CD4-positive, alpha-beta T cell (primary cell): ENCODE results near the gene CWC25. TPM values are rescaled to one million over a fixed set of nuclear protein-coding genes. Genes with fewer than 3 reads are reported as not detected.

Experiments used
- ATAC-seq: fragments of 200-7000 bp; cut with Tn5 transposase; one replicate; pipeline ENCODE4 v1.10.0; 2022; ENCODE audit warnings: mild to moderate bottlenecking; ENCODE audit not compliant: poor library complexity
- CTCF ChIA-PET: fragments of 350-600 bp; sonication (Branson Sonifier 250); formaldehyde crosslinking; loops from one replicate; lab custom pipeline; 2021; ENCODE audit warnings: antibody characterized with exemption, inconsistent platforms; lab: Charles Lee
- POLR2A ChIA-PET: fragments of 350-600 bp; sonication (Branson Sonifier 250); formaldehyde crosslinking; loops from one replicate; lab custom pipeline; 2021; ENCODE audit warnings: antibody characterized with exemption, inconsistent platforms; lab: Charles Lee
- DNase-seq, 14 experiments: peaks; one replicate each; pipeline ENCODE4 v3.0.0-alpha.2; 2013 to 2020; ENCODE audit warnings: mixed read lengths in 2 of 14
- H3K27ac ChIP-seq, 2 donors: one replicate each; pipeline versions ENCODE4 v1.5.1 to v1.7.0; 2013; ENCODE audit warnings: low read length in 2 of 2, low read depth in 1 of 2, mild to moderate bottlenecking in 1 of 2
- H3K27me3 ChIP-seq, 2 experiments: 1 replicate in 1 of 2; 2 replicates in 1 of 2; pipeline versions ENCODE4 v1.6.1 to v1.7.0; 2013; ENCODE audit warnings: low read length in 2 of 2, control low read depth in 1 of 2, mild to moderate bottlenecking in 1 of 2, moderate library complexity in 1 of 2; ENCODE audit not compliant: insufficient read depth in 2 of 2, control insufficient read depth in 1 of 2
- H3K36me3 ChIP-seq: one replicate; pipeline ENCODE4 v1.6.1; 2013; ENCODE audit warnings: low read length, control low read depth; ENCODE audit not compliant: insufficient read depth
- H3K4me1 ChIP-seq: one replicate; pipeline ENCODE4 v1.6.1; 2013; ENCODE audit warnings: low read length, control low read depth; ENCODE audit not compliant: insufficient read depth
- H3K4me3 ChIP-seq: one replicate; pipeline ENCODE4 v1.5.1; 2013; ENCODE audit warnings: mild to moderate bottlenecking, low read length, moderate library complexity
- H3K9me3 ChIP-seq, 2 experiments: 1 replicate in 1 of 2; 2 replicates in 1 of 2; pipeline versions ENCODE4 v1.6.1 to v1.7.0; 2013; ENCODE audit warnings: low read length in 2 of 2, mild to moderate bottlenecking in 2 of 2, control low read depth in 1 of 2, moderate library complexity in 1 of 2; ENCODE audit not compliant: control insufficient read depth in 1 of 2, insufficient read depth in 1 of 2
- H3K27ac Mint-ChIP-seq: one replicate; pipeline ENCODE4 v1.8.0; 2020; ENCODE audit warnings: mixed read lengths
- H3K27me3 Mint-ChIP-seq: one replicate; pipeline ENCODE4 v1.8.0; 2021; ENCODE audit warnings: mixed read lengths
- H3K36me3 Mint-ChIP-seq: one replicate; pipeline ENCODE4 v1.8.0; 2021; ENCODE audit warnings: low read depth, mixed read lengths
- H3K4me1 Mint-ChIP-seq: one replicate; pipeline ENCODE4 v1.8.0; 2021; ENCODE audit warnings: low read depth, mixed read lengths
- H3K4me3 Mint-ChIP-seq: one replicate; pipeline ENCODE4 v1.8.0; 2020; ENCODE audit warnings: mild to moderate bottlenecking, mixed read lengths
- H3K9me3 Mint-ChIP-seq: one replicate; pipeline ENCODE4 v1.8.0; 2020; ENCODE audit warnings: mixed read lengths
- CTCF ChIP-seq: fragments of 200-600 bp; IDR thresholded peaks from one replicate; pipeline ENCODE4 v1.8.0; 2022; ENCODE audit warnings: antibody characterized with exemption, mild to moderate bottlenecking
- intact Hi-C, 2 experiments: fragments of 100-400 bp; cut with DNase I in 1 of 2; cut with micrococcal nuclease in 1 of 2; formaldehyde crosslinking; loops; one replicate each; pipeline versions ENCODE4 v1.15.1 to v1.9.0; 2023 to 2025; cut with DNase I, micrococcal nuclease
- total RNA-seq, 174 experiments: library from RNA in 2 of 174; stranded (reverse) in 2 of 174; gene quantifications; one replicate each; pipeline ENCODE4 v1.2.3 and lab custom pipeline; 2021 to 2026

The CWC25 gene
- total RNA-seq, 2 experiments from 2014 or later, result 63.0 to 63.3 TPM

GRCh38 chr17:38848939-38849605 is 24.0 kb upstream of the CWC25 start:
- no peak for TF ChIP-seq CTCF
- Histone ChIP-seq H3K9me3 (no peaks in the 10 kb centered on the region), H3K27ac (no peak overlapping the region), H3K27me3 (no peaks in the 10 kb centered on the region), H3K4me3 (no peak overlapping the region), H3K36me3 (peaks cover 61% of the 10 kb centered on the region), H3K4me1 (peaks cover 21% of the 10 kb centered on the region)
- intact Hi-C loops, result no loop called here
- H3K4me3 Mint-ChIP-seq, result no peak overlapping the region
- no peak overlapping the region for H3K27ac Mint-ChIP-seq
- peaks cover 39% of the 10 kb centered on the region for H3K4me1 Mint-ChIP-seq
- ATAC-seq (no peak), DNase-seq (no peak)
- no peaks in the 10 kb centered on the region for H3K9me3 Mint-ChIP-seq
- CTCF ChIA-PET, result interaction anchor here (0.6 kb wide), 1 partner anchor 120 kb away, joined by 3 read pairs; no protein-coding TSS in a partner anchor
- peaks cover 67% of the 10 kb centered on the region for H3K36me3 Mint-ChIP-seq
- POLR2A ChIA-PET, result interaction anchor here (0.9 kb wide), 1 partner anchor 20 kb away, joined by 7 read pairs; the partner anchor contains the start of gene LASP1
- no peaks in the 10 kb centered on the region for H3K27me3 Mint-ChIP-seq

- POLR2A ChIA-PET, result interaction anchor here (0.8 to 0.9 kb wide), 2 partner anchors 21 to 135 kb away, joined by 3 to 7 read pairs; partner anchors contain the start of gene LASP1
- ATAC-seq, result no peak
These were observed 23.4 kb upstream of the CWC25 start for GRCh38 chr17:38848557-38848891.

GRCh38 chr17:38844261-38844757 is 19.2 kb upstream of the CWC25 start:
- ChIA-PET POLR2A (interaction anchor here (0.7 to 1.7 kb wide), 3 partner anchors 8 to 116 kb away, joined by 3 to 5 read pairs (median 4); no protein-coding TSS in a partner anchor), CTCF (interaction anchor here (0.6 to 1.4 kb wide), 3 partner anchors 10 to 75 kb away, joined by 3 read pairs; no protein-coding TSS in a partner anchor)
- Mint-ChIP-seq H3K27me3 (no peaks in the 10 kb centered on the region), H3K36me3 (peaks cover 21% of the 10 kb centered on the region), H3K27ac (no peak overlapping the region), H3K4me1 (no peaks in the 10 kb centered on the region), H3K4me3 (no peak overlapping the region), H3K9me3 (no peaks in the 10 kb centered on the region)
- peaks cover 25% of the 10 kb centered on the region for H3K36me3 ChIP-seq
- H3K27me3 ChIP-seq, result no peaks in the 10 kb centered on the region
- no peak for ATAC-seq
- no peaks in the 10 kb centered on the region for H3K4me1 ChIP-seq
- H3K27ac ChIP-seq, result no peak overlapping the region
- no peaks in the 10 kb centered on the region for H3K9me3 ChIP-seq
- intact Hi-C loops, result no loop called here
- no peak for TF ChIP-seq CTCF
- H3K4me3 ChIP-seq, result no peak overlapping the region
- DNase-seq, result no peak

More at GRCh38 chr17:38848557-38848891, 23.4 kb upstream of the CWC25 start:
- Histone ChIP-seq H3K4me3 (no peak overlapping the region), H3K4me1 (peaks cover 20% of the 10 kb centered on the region), H3K9me3 (no peaks in the 10 kb centered on the region), H3K27ac (no peak overlapping the region), H3K27me3 (no peaks in the 10 kb centered on the region), H3K36me3 (peaks cover 61% of the 10 kb centered on the region)
- no peak overlapping the region for H3K4me3 Mint-ChIP-seq
- peaks cover 33% of the 10 kb centered on the region for H3K4me1 Mint-ChIP-seq
- no peaks in the 10 kb centered on the region for H3K9me3 Mint-ChIP-seq
- no peak overlapping the region for H3K27ac Mint-ChIP-seq
- no peak for TF ChIP-seq CTCF
- no peaks in the 10 kb centered on the region for H3K27me3 Mint-ChIP-seq
- H3K36me3 Mint-ChIP-seq, result peaks cover 63% of the 10 kb centered on the region
- CTCF ChIA-PET, result interaction anchor here (0.6 kb wide), 1 partner anchor 120 kb away, joined by 3 read pairs; no protein-coding TSS in a partner anchor
- DNase-seq, result no peak
- intact Hi-C loops, result no loop called here
